NCI-H146 treated with DMSO at 0.1 percent for 48 hours (cell line): Measurements from ENCODE around the gene RXYLT1.
A peak's percentile ranks its signal among the peaks of the same experiment; 100 is the strongest.

ENCODE experiments used
- DNase-seq: peaks from one replicate; lab custom pipeline; 2025; ENCODE audit not compliant: unreplicated experiment; lab: John Stamatoyannopoulos, UW

Gene RXYLT1

GRCh38 chr12:63843254-63843720 lies 63.6 kb downstream of the RXYLT1 start:
- no peak for DNase-seq

- DNase-seq, result peak; percentile 88
Observed at GRCh38 chr12:63843721-63844390, 64.1 kb downstream of the RXYLT1 start.

- DNase-seq, result peak; percentile 51
Observed at GRCh38 chr12:63844391-63845341, 65.0 kb downstream of the RXYLT1 start, which contains the start of gene SRGAP1. TSS of gene SRGAP1 (plus strand) at chr12:63844700. CDS start at chr12:63844817, 117 bp downstream.

- peak; percentile 62 for DNase-seq
Observed at GRCh38 chr12:63845726-63846125, 66.0 kb downstream of the RXYLT1 start.

- peak; percentile 7 for DNase-seq
Observed at GRCh38 chr12:63846238-63846967, 66.7 kb downstream of the RXYLT1 start.

GRCh38 chr12:63848450-63848849 lies 68.7 kb downstream of the RXYLT1 start:
- no peak for DNase-seq

- DNase-seq, result no peak
Observed at GRCh38 chr12:63849106-63849620, 69.5 kb downstream of the RXYLT1 start.

GRCh38 chr12:63849641-63850040 lies 69.9 kb downstream of the RXYLT1 start:
- DNase-seq, result no peak

GRCh38 chr12:63853978-63854377 lies 74.3 kb downstream of the RXYLT1 start:
- DNase-seq, result no peak

GRCh38 chr12:63855299-63855698 lies 75.6 kb downstream of the RXYLT1 start:
- DNase-seq, result no peak

GRCh38 chr12:63857771-63858670 lies 78.3 kb downstream of the RXYLT1 start:
- no peak for DNase-seq
